Measurements from ENCODE around the gene IPO11.
"Not testable (repeated sequence)": the region's sequence is repeated elsewhere in the genome, so short reads cannot be mapped to it uniquely, and the experiment has no call there.

The IPO11 gene

DNA sequence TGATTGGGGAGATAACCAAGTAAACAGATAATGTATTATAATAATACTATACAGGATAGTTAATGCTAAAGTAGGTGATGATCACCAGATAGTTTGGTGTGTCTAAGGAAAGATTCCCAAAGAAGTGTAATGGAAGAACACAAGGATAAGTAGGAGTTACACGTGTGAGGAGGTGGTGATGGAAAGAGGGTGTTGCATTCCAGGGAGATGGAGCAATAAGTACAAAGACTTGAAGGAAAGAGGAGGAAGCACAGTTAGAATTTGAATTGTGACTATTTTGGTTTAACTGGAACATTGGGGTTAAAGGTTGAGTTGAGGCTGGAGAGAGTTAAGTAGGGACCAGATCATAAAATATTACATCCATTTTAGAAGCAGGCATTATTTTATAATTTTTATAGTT is 76.9 kb downstream of the IPO11 start:
- H3K4me1 ChIP-seq (ENCODE audit: control insufficient read depth, insufficient read depth, low read length): no peaks in the 10 kb centered on the region
- no peaks in the 10 kb centered on the region for H3K27me3 ChIP-seq (ENCODE audit: control insufficient read depth, insufficient read depth, low read length)
- H3K36me3 ChIP-seq (ENCODE audit: control insufficient read depth, insufficient read depth, low read length): peaks cover 39% of the 10 kb centered on the region
- no peak overlapping the region for H3K9ac ChIP-seq (ENCODE audit: low read length)
- H3K9me3 ChIP-seq (ENCODE audit: control insufficient read depth, insufficient read depth, low read depth, low read length): no peaks in the 10 kb centered on the region
- no peak overlapping the region for H3K27ac ChIP-seq (ENCODE audit: low read depth, low read length)
- no peak overlapping the region for H3K4me3 ChIP-seq (ENCODE audit: low read depth, low read length)

DNA sequence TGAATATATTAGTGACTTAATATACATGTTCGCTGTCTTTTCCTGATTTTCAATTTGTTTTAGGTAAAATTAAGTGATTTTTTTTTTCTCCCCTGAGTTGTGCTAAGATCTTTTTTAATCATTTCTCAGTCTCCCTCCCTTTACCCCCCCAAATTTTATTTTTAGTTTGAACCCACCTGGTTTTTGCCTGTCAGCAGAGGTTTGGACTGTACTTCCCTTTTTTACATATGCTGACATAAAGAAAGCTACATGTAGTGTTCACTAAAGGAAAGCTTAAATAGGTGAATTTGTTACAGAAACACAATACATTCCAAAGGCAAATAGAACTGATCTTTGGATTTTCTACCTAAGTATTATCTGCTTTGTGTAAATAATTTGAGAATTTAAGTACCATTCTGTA is 82.2 kb downstream of the IPO11 start:
- Histone ChIP-seq H3K9ac (ENCODE audit: low read length) (no peak overlapping the region), H3K36me3 (ENCODE audit: control insufficient read depth, insufficient read depth, low read length) (peaks cover 24% of the 10 kb centered on the region)

DNA sequence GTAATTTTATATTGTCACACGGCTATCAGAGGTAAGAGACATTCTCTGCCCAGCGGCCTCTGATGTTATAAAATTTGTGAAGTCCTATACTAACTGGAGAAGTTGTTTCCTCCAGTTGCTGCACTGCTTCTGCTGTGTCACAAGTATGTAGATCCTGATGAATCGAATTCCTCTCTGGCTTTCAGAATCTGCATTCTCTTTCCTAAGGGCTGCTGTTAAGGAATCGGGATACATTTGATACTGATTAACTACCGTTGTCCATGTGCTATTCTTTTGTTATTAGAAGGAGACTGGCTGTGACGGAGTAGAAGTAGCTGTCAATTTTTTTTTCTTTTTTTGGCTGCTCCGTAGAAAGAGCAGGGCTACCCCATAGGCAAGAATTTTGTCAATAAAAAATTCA is 84.3 kb downstream of the IPO11 start:
- peaks cover 16% of the 10 kb centered on the region for H3K36me3 ChIP-seq (ENCODE audit: control insufficient read depth, insufficient read depth, low read length)
- peak overlapping the region; percentile 12; the same call in 1 of the 2 replicates for H3K27ac ChIP-seq (ENCODE audit: low read depth, low read length)

More for the DNA sequence above, 82.2 kb downstream of the IPO11 start:
- no peak overlapping the region for H3K27ac ChIP-seq (ENCODE audit: low read depth, low read length)
- H3K9me3 ChIP-seq (ENCODE audit: control insufficient read depth, insufficient read depth, low read depth, low read length): no peaks in the 10 kb centered on the region
- H3K27me3 ChIP-seq (ENCODE audit: control insufficient read depth, insufficient read depth, low read length): no peaks in the 10 kb centered on the region
- H3K4me3 ChIP-seq (ENCODE audit: low read depth, low read length): no peak overlapping the region
- H3K4me1 ChIP-seq (ENCODE audit: control insufficient read depth, insufficient read depth, low read length): peaks cover 12% of the 10 kb centered on the region

DNA sequence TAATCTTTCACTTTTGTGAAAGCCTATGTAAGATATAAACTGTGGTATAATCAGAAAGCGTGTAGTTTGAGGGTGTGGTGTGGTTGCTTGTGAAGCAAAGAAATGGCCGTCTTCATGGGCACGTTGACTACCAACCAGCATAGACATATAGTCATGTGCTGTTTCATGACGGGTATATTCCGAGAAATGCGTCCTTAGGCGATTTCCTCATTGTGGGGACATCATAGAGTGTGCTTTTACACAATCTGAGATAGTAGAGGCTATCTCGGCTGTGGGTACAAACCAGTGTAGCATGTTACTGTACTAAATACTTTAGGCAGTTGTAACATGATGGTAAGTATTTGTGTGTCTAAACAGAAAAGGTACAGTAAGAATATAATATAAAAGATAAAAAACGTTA is 86.4 kb downstream of the IPO11 start:
- H3K36me3 ChIP-seq (ENCODE audit: control insufficient read depth, insufficient read depth, low read length): peaks cover 12% of the 10 kb centered on the region
- no peak overlapping the region for H3K4me3 ChIP-seq (ENCODE audit: low read depth, low read length)
- H3K4me1 ChIP-seq (ENCODE audit: control insufficient read depth, insufficient read depth, low read length): peaks cover 12% of the 10 kb centered on the region
- no peaks in the 10 kb centered on the region for H3K9me3 ChIP-seq (ENCODE audit: control insufficient read depth, insufficient read depth, low read depth, low read length)
- no peaks in the 10 kb centered on the region for H3K27me3 ChIP-seq (ENCODE audit: control insufficient read depth, insufficient read depth, low read length)
- no peak overlapping the region for H3K9ac ChIP-seq (ENCODE audit: low read length)
- no peak overlapping the region for H3K27ac ChIP-seq (ENCODE audit: low read depth, low read length)

More for the DNA sequence above, 84.3 kb downstream of the IPO11 start:
- Histone ChIP-seq H3K4me3 (ENCODE audit: low read depth, low read length) (no peak overlapping the region), H3K4me1 (ENCODE audit: control insufficient read depth, insufficient read depth, low read length) (peaks cover 12% of the 10 kb centered on the region), H3K27me3 (ENCODE audit: control insufficient read depth, insufficient read depth, low read length) (no peaks in the 10 kb centered on the region), H3K9ac (ENCODE audit: low read length) (no peak overlapping the region), H3K9me3 (ENCODE audit: control insufficient read depth, insufficient read depth, low read depth, low read length) (no peaks in the 10 kb centered on the region)

DNA sequence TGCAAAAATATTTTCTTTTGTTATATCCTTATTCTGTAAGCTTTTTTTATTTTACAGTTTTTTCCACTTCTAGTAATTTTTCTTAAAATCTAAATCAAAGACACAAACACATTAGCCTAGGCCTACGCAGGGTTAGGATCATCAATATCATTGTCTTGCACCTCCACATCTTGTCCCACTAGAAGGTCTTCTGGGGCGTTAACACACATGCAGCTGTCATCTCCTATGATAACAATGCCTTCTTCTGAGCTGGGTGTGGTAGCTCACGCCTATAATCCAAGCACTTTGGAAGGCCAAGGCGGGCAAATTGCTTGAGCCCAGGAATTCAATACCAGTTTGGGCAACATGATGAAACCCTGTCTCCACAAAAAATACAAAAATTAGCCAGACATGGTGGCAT is 87.2 kb downstream of the IPO11 start:
- peaks cover 12% of the 10 kb centered on the region for H3K36me3 ChIP-seq (ENCODE audit: control insufficient read depth, insufficient read depth, low read length)
- H3K4me1 ChIP-seq (ENCODE audit: control insufficient read depth, insufficient read depth, low read length): peaks cover 12% of the 10 kb centered on the region
- no peaks in the 10 kb centered on the region for H3K9me3 ChIP-seq (ENCODE audit: control insufficient read depth, insufficient read depth, low read depth, low read length)
- no peak overlapping the region for H3K27ac ChIP-seq (ENCODE audit: low read depth, low read length)
- H3K27me3 ChIP-seq (ENCODE audit: control insufficient read depth, insufficient read depth, low read length): no peaks in the 10 kb centered on the region
- no peak overlapping the region for H3K4me3 ChIP-seq (ENCODE audit: low read depth, low read length)
- H3K9ac ChIP-seq (ENCODE audit: low read length): no peak overlapping the region

DNA sequence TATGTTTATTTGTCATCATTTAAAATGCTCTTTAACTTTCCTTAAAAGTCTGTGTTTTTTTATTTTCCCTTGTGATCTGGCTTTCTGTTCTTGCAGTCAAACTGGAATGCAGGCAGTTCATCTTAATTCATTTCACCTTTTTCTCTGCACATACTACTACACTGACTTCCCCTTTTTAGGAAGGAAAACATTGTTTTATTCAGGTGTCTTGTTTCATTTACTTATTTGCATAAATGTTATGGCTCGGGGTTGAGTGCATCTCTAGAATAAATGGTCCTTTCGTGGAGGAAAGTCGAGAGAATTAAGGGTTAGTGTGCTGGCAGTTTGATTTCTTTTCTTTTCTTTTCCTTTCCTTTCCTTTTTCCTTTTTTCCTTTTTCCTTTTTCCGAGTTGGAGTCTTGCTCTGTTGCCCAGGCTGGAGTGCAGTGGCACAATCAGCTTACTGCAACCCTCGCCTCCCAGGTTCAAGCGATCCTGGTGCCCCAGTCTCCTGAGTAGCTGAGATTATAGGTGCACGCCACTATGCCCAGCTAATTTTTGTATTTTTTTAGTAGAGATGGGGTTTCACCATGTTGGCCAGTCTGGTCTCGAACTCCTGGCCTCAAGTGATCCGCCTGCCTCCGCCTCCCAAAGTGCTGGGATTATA is 90.0 kb downstream of the IPO11 start:
- Histone ChIP-seq H3K4me3 (ENCODE audit: low read depth, low read length) (no peak overlapping the region), H3K36me3 (ENCODE audit: control insufficient read depth, insufficient read depth, low read length) (peaks cover 24% of the 10 kb centered on the region), H3K27me3 (ENCODE audit: control insufficient read depth, insufficient read depth, low read length) (no peaks in the 10 kb centered on the region), H3K9ac (ENCODE audit: low read length) (no peak overlapping the region), H3K27ac (ENCODE audit: low read depth, low read length) (no peak overlapping the region), H3K4me1 (ENCODE audit: control insufficient read depth, insufficient read depth, low read length) (no peaks in the 10 kb centered on the region), H3K9me3 (ENCODE audit: control insufficient read depth, insufficient read depth, low read depth, low read length) (no peaks in the 10 kb centered on the region)

DNA sequence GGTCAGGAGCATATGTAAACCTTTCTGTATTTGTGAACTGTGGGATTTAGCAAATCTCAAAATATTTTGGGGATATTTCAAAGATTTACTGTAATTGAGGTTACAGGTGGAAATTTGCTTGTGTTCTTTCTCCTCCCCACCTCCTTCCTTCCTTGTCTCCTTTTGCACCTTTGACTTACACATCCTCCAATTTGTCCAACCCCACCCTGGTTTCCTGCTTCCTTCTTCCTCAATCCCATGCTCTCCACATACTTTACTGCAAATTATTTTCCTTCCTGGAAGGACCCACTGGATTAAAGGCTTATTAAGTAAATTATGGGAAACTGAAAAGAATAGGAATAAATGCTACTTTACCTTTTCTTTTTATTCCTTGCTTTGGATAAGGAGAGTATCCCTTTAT is 91.6 kb downstream of the IPO11 start:
- Histone ChIP-seq H3K4me1 (ENCODE audit: control insufficient read depth, insufficient read depth, low read length) (no peaks in the 10 kb centered on the region), H3K9me3 (ENCODE audit: control insufficient read depth, insufficient read depth, low read depth, low read length) (no peaks in the 10 kb centered on the region), H3K36me3 (ENCODE audit: control insufficient read depth, insufficient read depth, low read length) (peaks cover 24% of the 10 kb centered on the region), H3K4me3 (ENCODE audit: low read depth, low read length) (no peak overlapping the region), H3K27me3 (ENCODE audit: control insufficient read depth, insufficient read depth, low read length) (no peaks in the 10 kb centered on the region), H3K9ac (ENCODE audit: low read length) (no peak overlapping the region), H3K27ac (ENCODE audit: low read depth, low read length) (no peak overlapping the region)

DNA sequence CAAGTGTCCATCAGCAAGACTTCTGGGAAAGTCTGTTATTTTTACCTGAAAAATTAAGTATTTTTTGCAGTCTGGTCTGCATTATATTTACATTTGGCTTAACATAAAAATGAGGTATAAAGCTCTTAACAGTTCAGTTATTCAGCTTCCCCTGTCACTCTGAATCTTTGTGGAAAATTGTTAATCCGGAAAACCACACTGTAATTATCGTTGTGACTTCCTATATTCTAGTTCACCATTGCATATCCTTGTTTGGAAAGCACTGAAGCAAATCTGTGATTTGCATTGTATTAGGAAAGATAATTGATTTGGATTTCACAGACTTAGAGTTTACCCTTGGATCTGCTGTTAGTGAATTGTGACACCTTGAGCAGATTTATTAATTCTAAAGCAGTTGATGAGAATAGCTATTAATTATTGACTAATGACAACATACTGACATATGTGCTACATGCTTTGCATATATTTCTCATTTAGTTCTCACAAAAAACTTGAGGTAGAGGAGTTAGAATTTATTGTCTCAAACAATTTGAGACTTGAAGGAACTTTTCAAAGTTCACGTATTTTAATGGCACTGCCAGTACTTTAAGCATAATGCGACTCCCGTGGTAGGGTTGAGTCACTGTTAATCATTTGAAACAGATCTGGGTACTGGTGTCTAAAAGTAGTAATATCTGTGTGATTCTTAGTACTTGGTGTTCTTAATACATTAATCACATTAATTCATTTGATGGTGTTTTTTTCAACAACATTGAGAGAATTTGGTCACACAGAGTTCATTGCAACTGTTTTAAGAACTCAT is 94.3 kb downstream of the IPO11 start:
- no peaks in the 10 kb centered on the region for H3K27me3 ChIP-seq (ENCODE audit: control insufficient read depth, insufficient read depth, low read length)
- H3K4me1 ChIP-seq (ENCODE audit: control insufficient read depth, insufficient read depth, low read length): no peaks in the 10 kb centered on the region
- no peak overlapping the region for H3K4me3 ChIP-seq (ENCODE audit: low read depth, low read length)
- H3K27ac ChIP-seq (ENCODE audit: low read depth, low read length): no peak overlapping the region
- no peak overlapping the region for H3K9ac ChIP-seq (ENCODE audit: low read length)
- H3K36me3 ChIP-seq (ENCODE audit: control insufficient read depth, insufficient read depth, low read length): peaks cover 30% of the 10 kb centered on the region
- H3K9me3 ChIP-seq (ENCODE audit: control insufficient read depth, insufficient read depth, low read depth, low read length): no peaks in the 10 kb centered on the region

DNA sequence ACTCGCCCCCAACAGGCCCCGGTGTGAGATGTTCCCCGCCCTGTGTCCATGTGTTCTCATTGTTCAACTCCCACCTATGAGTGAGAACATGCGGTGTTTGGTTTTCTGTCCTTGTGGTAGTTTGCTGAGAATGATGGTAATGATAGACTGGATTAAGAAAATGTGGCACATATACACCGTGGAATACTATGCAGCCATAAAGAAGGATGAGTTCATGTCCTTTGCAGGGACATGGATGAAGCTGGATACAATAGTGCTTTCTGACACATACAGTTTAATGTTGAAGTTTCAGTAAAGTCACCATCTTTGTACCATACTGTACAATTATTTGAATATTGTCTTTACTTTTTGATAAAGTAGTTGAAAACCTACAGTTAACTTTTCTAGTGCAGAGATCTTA is 96.2 kb downstream of the IPO11 start:
- H3K9ac ChIP-seq (ENCODE audit: low read length); H3K4me3 ChIP-seq (ENCODE audit: low read depth, low read length); H3K27me3 ChIP-seq (ENCODE audit: control insufficient read depth, insufficient read depth, low read length); H3K9me3 ChIP-seq (ENCODE audit: control insufficient read depth, insufficient read depth, low read depth, low read length); H3K4me1 ChIP-seq (ENCODE audit: control insufficient read depth, insufficient read depth, low read length); H3K27ac ChIP-seq (ENCODE audit: low read depth, low read length): not testable (repeated sequence)
- peaks cover 30% of the 10 kb centered on the region for H3K36me3 ChIP-seq (ENCODE audit: control insufficient read depth, insufficient read depth, low read length)

DNA sequence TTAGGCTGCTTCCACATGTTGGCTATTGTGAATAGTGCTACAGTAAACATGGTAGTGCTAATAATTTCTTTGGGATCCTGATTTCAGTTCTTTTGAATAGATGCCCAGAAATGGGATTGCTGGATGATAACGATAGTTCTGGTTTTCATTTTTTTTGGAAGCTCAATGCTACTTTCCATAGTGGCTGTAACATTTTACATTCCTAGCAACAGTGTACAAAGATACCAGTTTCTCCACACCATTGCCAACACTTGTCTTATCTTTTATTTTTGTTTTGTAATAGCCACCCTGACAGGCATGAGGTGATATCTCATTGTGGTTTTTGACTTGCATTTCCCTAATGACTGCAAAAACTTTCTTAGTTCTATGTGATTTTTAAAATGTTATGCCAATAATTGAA is 97.2 kb downstream of the IPO11 start:
- Histone ChIP-seq H3K27ac (ENCODE audit: low read depth, low read length) (no peak overlapping the region), H3K36me3 (ENCODE audit: control insufficient read depth, insufficient read depth, low read length) (peaks cover 33% of the 10 kb centered on the region), H3K9me3 (ENCODE audit: control insufficient read depth, insufficient read depth, low read depth, low read length) (no peaks in the 10 kb centered on the region), H3K4me1 (ENCODE audit: control insufficient read depth, insufficient read depth, low read length) (no peaks in the 10 kb centered on the region), H3K4me3 (ENCODE audit: low read depth, low read length) (no peak overlapping the region), H3K9ac (ENCODE audit: low read length) (no peak overlapping the region), H3K27me3 (ENCODE audit: control insufficient read depth, insufficient read depth, low read length) (no peaks in the 10 kb centered on the region)

DNA sequence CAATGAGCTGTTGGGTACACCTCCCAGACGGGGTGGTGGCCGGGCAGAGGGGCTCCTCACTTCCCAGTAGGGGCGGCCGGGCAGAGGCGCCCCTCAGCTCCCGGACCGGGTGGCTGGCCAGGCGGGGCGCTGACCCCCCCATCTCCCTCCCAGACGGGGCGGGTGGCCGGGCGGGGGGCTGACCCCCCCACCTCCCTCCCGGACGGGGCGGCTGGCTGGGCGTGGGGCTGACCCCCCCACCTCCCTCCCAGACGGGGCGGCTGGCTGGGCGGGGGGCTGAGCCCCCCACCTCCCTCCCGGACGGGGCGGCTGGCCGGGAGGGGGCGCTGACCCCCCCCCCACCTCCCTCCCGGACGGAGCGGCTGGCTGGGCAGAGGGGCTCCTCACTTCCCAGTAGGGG is 100.5 kb downstream of the IPO11 start:
- not testable (repeated sequence) for H3K27me3 ChIP-seq (ENCODE audit: control insufficient read depth, insufficient read depth, low read length); H3K4me3 ChIP-seq (ENCODE audit: low read depth, low read length)

More for the DNA sequence above, 100.5 kb downstream of the IPO11 start:
- not testable (repeated sequence) for H3K4me1 ChIP-seq (ENCODE audit: control insufficient read depth, insufficient read depth, low read length); H3K27ac ChIP-seq (ENCODE audit: low read depth, low read length); H3K9ac ChIP-seq (ENCODE audit: low read length); H3K9me3 ChIP-seq (ENCODE audit: control insufficient read depth, insufficient read depth, low read depth, low read length)
- peaks cover 29% of the 10 kb centered on the region for H3K36me3 ChIP-seq (ENCODE audit: control insufficient read depth, insufficient read depth, low read length)
